Adrenal gland (tissue), 5 donors: ENCODE data around the gene TMEM9.

ENCODE experiments used
- POLR2A ChIP-seq, 2 donors: fragments of 450-650 bp; IDR thresholded peaks; one replicate each; pipeline ENCODE4 v1.6.1; 2017; ENCODE audit warnings: antibody characterized with exemption in 2 of 2, mild to moderate bottlenecking in 2 of 2, moderate library complexity in 1 of 2
- TF ChIP-seq, protein P1 (sequence below), 6 experiments: fragments of 450-650 bp in 4 of 6; fragments of 200-600 bp in 2 of 6; sonication (generic) in 1 of 6; IDR thresholded peaks; 1 replicate in 5 of 6; 2 replicates in 1 of 6; pipeline versions ENCODE4 v1.5.1 to v1.8.0; 2016 to 2021; ENCODE audit warnings: antibody characterized with exemption in 6 of 6, mild to moderate bottlenecking in 2 of 6, moderate library complexity in 1 of 6
- donor health status: DM: no; HTN: no; CAD: no.

DNA sequence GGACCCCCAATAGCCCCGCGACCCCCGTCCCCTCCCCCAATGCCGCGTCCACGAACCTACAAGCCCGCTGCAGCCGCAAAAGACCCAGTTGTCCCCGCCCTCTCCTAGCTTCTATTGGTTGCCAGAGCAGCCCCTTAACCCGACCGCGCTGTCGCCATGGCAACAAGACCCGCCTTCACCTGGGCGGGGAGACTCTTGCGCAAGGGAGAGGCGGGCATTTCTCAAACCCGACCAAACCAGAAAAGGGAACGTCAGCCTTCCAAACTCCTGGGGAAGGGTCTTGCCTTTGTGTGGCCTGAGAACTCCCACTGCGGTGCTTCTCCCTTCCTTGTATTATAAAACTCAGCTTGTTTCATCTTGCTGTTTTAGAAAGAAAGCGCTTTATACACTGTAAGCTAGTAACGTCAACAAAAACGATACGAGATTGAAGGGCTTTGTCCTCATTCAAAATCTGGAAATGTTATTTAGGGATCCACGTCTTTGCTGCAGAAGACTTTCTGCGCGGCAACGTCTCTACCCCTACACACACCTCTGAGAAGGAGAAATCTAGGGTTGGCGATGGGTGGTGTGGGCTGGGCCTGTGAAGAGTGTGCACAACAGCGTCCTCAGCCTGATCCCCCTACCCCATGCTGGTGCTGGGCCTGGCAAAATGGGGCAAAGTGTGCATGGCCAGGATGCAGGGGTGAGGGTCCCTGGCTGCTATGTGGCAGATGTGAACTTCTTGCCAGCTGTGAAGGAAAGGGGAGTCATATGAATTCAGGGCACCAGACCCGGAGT is at the start of gene TMEM9:
- TF ChIP-seq, protein P1, sequence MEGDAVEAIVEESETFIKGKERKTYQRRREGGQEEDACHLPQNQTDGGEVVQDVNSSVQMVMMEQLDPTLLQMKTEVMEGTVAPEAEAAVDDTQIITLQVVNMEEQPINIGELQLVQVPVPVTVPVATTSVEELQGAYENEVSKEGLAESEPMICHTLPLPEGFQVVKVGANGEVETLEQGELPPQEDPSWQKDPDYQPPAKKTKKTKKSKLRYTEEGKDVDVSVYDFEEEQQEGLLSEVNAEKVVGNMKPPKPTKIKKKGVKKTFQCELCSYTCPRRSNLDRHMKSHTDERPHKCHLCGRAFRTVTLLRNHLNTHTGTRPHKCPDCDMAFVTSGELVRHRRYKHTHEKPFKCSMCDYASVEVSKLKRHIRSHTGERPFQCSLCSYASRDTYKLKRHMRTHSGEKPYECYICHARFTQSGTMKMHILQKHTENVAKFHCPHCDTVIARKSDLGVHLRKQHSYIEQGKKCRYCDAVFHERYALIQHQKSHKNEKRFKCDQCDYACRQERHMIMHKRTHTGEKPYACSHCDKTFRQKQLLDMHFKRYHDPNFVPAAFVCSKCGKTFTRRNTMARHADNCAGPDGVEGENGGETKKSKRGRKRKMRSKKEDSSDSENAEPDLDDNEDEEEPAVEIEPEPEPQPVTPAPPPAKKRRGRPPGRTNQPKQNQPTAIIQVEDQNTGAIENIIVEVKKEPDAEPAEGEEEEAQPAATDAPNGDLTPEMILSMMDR (IDR thresholded peaks at IDR 0.05), result no peak
- TF ChIP-seq POLR2A (IDR thresholded peaks at IDR 0.05), result peak in 1 of 2 donors; percentile 51
